Retinal pigment epithelial cell (primary cell): ENCODE data around the gene SMIM30.

Experiments used
- DNase-seq: peaks from one replicate; pipeline ENCODE4 v3.0.0-alpha.2; 2010; ENCODE audit warnings: low read depth
- H3K4me3 ChIP-seq: 2 replicates; pipeline ENCODE4 v1.5.1; 2011; ENCODE audit warnings: mild to moderate bottlenecking, low read length, control low read depth, moderate library complexity
- CTCF ChIP-seq: conservative IDR thresholded peaks from 2 replicates; pipeline ENCODE4 v1.5.1; 2011; ENCODE audit warnings: low read depth, low read length, control low read depth, inconsistent platforms

The SMIM30 gene

GRCh38 chr7:113100121-113100603 lies 18.2 kb downstream of the SMIM30 start:
- DNase-seq, result peak; percentile 86
- no peak for TF ChIP-seq CTCF
- H3K4me3 ChIP-seq, result no peak overlapping the region

GRCh38 chr7:113099284-113099919 lies 19.0 kb downstream of the SMIM30 start:
- no peak for TF ChIP-seq CTCF
- no peak for DNase-seq
- H3K4me3 ChIP-seq, result no peak overlapping the region

GRCh38 chr7:113094517-113095249 lies 23.7 kb downstream of the SMIM30 start:
- no peak for DNase-seq
- H3K4me3 ChIP-seq, result no peak overlapping the region
- TF ChIP-seq CTCF, result no peak

GRCh38 chr7:113093561-113093960 lies 24.8 kb downstream of the SMIM30 start:
- no peak for DNase-seq
- no peak for TF ChIP-seq CTCF
- H3K4me3 ChIP-seq, result no peak overlapping the region

- no peak for TF ChIP-seq CTCF
- no peak for DNase-seq
- no peak overlapping the region for H3K4me3 ChIP-seq
Measured at GRCh38 chr7:113092762-113093161, 25.6 kb downstream of the SMIM30 start.

- TF ChIP-seq CTCF, result no peak
- H3K4me3 ChIP-seq, result peak overlapping the region; percentile 63
- DNase-seq, result peak; percentile 73
Measured at GRCh38 chr7:113087071-113087998, 31.0 kb downstream of the SMIM30 start.
